ENCODE measurements around the gene SLK.

DNA sequence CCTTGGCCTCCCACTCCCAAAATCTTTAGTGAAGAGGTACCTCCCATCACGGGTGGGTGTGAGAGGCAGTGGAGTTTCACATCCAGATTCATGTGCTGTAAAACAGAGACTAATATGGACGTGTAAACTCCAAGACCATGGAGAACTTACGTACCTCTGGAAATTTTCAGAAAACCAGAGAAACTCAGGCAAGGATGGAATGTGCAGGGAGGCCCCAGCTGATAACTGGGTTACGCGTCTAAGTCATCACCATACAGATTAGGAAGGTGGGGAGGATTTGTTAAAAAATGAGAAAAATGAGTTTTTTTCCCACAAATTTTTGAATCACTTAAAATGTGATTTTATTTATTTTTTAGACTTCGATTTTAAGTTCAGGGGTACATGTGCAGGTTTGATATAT is 32.6 kb upstream of the SLK start:
- TF ChIP-seq CTCF (IDR thresholded peaks at IDR 0.05) (no peak), HEYL (CRISPR knock-in tag; IDR thresholded peaks at IDR 0.05) (no peak), POLR2A (IDR thresholded peaks at IDR 0.05; ENCODE audit: low read length) (no peak), EP300 (IDR thresholded peaks at IDR 0.05) (no peak), HDAC2 (IDR thresholded peaks at IDR 0.05) (no peak), POLR2AphosphoS2 (conservative IDR thresholded peaks at IDR 0.05; ENCODE audit: low read length) (no peak), RFX5 (IDR thresholded peaks at IDR 0.05) (no peak), RAD21 (conservative IDR thresholded peaks at IDR 0.05 in 1 of 2, IDR thresholded peaks at IDR 0.05 in 1 of 2) (no peak), CEBPB (IDR thresholded peaks at IDR 0.05) (no peak), KDM1A (IDR thresholded peaks at IDR 0.05; ENCODE audit: low read depth) (no peak), KDM5A (IDR thresholded peaks at IDR 0.05) (no peak), MAFK (IDR thresholded peaks at IDR 0.05; ENCODE audit: partially characterized antibody) (no peak)
- TF ChIP-seq, protein P1, sequence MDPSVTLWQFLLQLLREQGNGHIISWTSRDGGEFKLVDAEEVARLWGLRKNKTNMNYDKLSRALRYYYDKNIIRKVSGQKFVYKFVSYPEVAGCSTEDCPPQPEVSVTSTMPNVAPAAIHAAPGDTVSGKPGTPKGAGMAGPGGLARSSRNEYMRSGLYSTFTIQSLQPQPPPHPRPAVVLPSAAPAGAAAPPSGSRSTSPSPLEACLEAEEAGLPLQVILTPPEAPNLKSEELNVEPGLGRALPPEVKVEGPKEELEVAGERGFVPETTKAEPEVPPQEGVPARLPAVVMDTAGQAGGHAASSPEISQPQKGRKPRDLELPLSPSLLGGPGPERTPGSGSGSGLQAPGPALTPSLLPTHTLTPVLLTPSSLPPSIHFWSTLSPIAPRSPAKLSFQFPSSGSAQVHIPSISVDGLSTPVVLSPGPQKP (IDR thresholded peaks at IDR 0.05; ENCODE audit: low read depth, low read length), result no peak
- TF ChIP-seq, protein P2, sequence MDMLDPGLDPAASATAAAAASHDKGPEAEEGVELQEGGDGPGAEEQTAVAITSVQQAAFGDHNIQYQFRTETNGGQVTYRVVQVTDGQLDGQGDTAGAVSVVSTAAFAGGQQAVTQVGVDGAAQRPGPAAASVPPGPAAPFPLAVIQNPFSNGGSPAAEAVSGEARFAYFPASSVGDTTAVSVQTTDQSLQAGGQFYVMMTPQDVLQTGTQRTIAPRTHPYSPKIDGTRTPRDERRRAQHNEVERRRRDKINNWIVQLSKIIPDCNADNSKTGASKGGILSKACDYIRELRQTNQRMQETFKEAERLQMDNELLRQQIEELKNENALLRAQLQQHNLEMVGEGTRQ (IDR thresholded peaks at IDR 0.05), result no peak

All from A549 (cell line).